ENCODE measurements around the gene KRT7.

GRCh38 chr12:52245962-52246569, 13.0 kb downstream of the KRT7 start:
- TF ChIP-seq JUND (IDR thresholded peaks at IDR 0.05) (no peak), SMC3 (IDR thresholded peaks at IDR 0.05; ENCODE audit: low read depth, low read length) (no peak), CTCF (IDR thresholded peaks at IDR 0.05) (no peak)

Data from SK-N-SH (cell line).